RWPE1 (cell line): Measurements from ENCODE around the gene USP37.

Experiments used
- CTCF ChIA-PET: fragments of 350-600 bp; sonication (Branson Sonifier 250); formaldehyde crosslinking; extraction: SDS; loops from one replicate; lab custom pipeline; 2021; lab: Yijun Ruan, JAX
- POLR2A ChIA-PET: fragments of 400-600 bp; formaldehyde crosslinking; extraction: SDS; loops from one replicate; lab custom pipeline; 2020; ENCODE audit warnings: antibody characterized with exemption; ENCODE audit not compliant: low non-redundant PET; lab: Yijun Ruan, JAX
- DNase-seq: peaks from one replicate; pipeline ENCODE4 v3.0.0; 2012; ENCODE audit warnings: low spot score
- H3K27ac ChIP-seq: fragments of 450-650 bp; 2 replicates; pipeline ENCODE4 v1.5.1; 2017
- CTCF ChIP-seq: fragments of 450-650 bp; conservative IDR thresholded peaks from 2 replicates; pipeline ENCODE4 v1.5.1; 2017; ENCODE audit warnings: low read depth, mild to moderate bottlenecking

The USP37 gene

GRCh38 chr2:218458598-218458997 lies 109.6 kb downstream of the USP37 start:
- CTCF ChIA-PET: interaction anchor here (0.6 to 0.8 kb wide), 2 partner anchors 8 to 115 kb away, joined by 3 to 4 read pairs; no protein-coding TSS in a partner anchor
- POLR2A ChIA-PET: no interaction called here
- DNase-seq: no peak
- TF ChIP-seq CTCF: no peak
- H3K27ac ChIP-seq: no peak overlapping the region

DNA sequence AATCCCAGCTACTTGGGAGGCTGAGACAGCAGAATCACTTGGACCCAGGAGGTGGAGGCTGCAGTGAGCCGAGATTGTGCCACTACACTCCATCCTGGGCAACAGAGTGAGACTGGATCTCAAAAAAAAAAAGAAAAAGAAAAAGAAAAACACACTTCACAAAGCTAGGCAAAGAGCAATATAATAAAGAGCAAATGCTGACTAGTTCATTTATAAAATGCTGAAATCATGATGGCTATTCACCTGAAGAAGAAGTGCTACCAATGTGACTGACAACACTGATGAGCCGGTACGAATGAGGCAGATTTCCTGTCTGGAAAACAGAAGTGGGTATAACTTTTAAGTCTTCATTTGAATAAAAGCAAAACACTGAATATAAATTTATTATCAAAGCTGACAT lies 111.3 kb downstream of the USP37 start:
- H3K27ac ChIP-seq: no peak overlapping the region
- CTCF ChIA-PET: no interaction called here
- POLR2A ChIA-PET: no interaction called here

GRCh38 chr2:218452079-218452478 lies 116.1 kb downstream of the USP37 start:
- DNase-seq: no peak
- ChIA-PET CTCF (no interaction called here), POLR2A (no interaction called here)
- no peak overlapping the region for H3K27ac ChIP-seq
- TF ChIP-seq CTCF: no peak

More for the DNA sequence above, 111.3 kb downstream of the USP37 start:
- TF ChIP-seq CTCF: no peak
- no peak for DNase-seq

GRCh38 chr2:218448934-218449333 lies 119.2 kb downstream of the USP37 start:
- ChIA-PET POLR2A (no interaction called here), CTCF (no interaction called here)
- TF ChIP-seq CTCF: no peak
- H3K27ac ChIP-seq: no peak overlapping the region
- DNase-seq: peak; percentile 70

GRCh38 chr2:218447072-218447471 lies 121.1 kb downstream of the USP37 start:
- no peak for TF ChIP-seq CTCF
- ChIA-PET POLR2A (no interaction called here), CTCF (no interaction called here)
- DNase-seq: no peak
- H3K27ac ChIP-seq: no peak overlapping the region

GRCh38 chr2:218446547-218446946 lies 121.6 kb downstream of the USP37 start:
- no peak for DNase-seq
- TF ChIP-seq CTCF: no peak
- ChIA-PET CTCF (interaction anchor here (0.6 kb wide), 1 partner anchor 635 kb away, joined by 3 read pairs; no protein-coding TSS in a partner anchor), POLR2A (interaction anchor here (0.6 kb wide), 1 partner anchor 12 kb away, joined by 5 read pairs; no protein-coding TSS in a partner anchor)
- no peak overlapping the region for H3K27ac ChIP-seq
